Panc1 (cell line): Measurements from ENCODE around the gene ARHGEF6. TPM values are rescaled to one million over a fixed set of nuclear protein-coding genes. Genes with fewer than 3 reads are reported as not detected.

Source experiments
- ATAC-seq: fragments of 200-7000 bp; cut with Tn5 transposase; 2 replicates; pipeline ENCODE4 v1.9.1; 2020; ENCODE audit warnings: mild to moderate bottlenecking, moderate library complexity
- BruUV-seq: library from RNA; stranded (reverse); fragments of 400-500 nt; replicated peaks from 2 replicates; lab custom pipeline; 2021; lab: Mats Ljungman, UMichigan
- CTCF ChIA-PET: fragments of 300-600 bp; sonication (Branson Sonifier 250); formaldehyde crosslinking; loops from one replicate; lab custom pipeline; 2022; ENCODE audit warnings: antibody characterized with exemption; lab: Charles Lee
- POLR2A ChIA-PET: fragments of 300-600 bp; sonication (Branson Sonifier 250); formaldehyde crosslinking; loops from one replicate; lab custom pipeline; 2022; ENCODE audit warnings: antibody characterized with exemption; lab: Charles Lee
- DNase-seq: peaks from one replicate; pipeline ENCODE4 v3.0.0-alpha.2; 2010; ENCODE audit warnings: low read depth, low spot score
- H3K27ac ChIP-seq: 2 replicates; pipeline ENCODE4 v1.5.1; 2011; ENCODE audit warnings: mild to moderate bottlenecking, low read length, inconsistent platforms
- H3K27me3 ChIP-seq: fragments of 200-500 bp; sonication (Bioruptor generic); 2 replicates; pipeline ENCODE4 v1.6.0; 2014; ENCODE audit warnings: low read length, inconsistent platforms; ENCODE audit not compliant: control insufficient read depth, insufficient read depth
- H3K36me3 ChIP-seq: fragments of 200-500 bp; sonication (Bioruptor generic); 2 replicates; pipeline ENCODE4 v1.5.1; 2014; ENCODE audit warnings: inconsistent platforms, mild to moderate bottlenecking, low read length, moderate library complexity; ENCODE audit not compliant: control insufficient read depth, insufficient read depth
- H3K4me1 ChIP-seq: 2 replicates; pipeline ENCODE4 v1.5.1; 2011; ENCODE audit warnings: inconsistent platforms, mild to moderate bottlenecking, low read length, moderate library complexity; ENCODE audit not compliant: control insufficient read depth, insufficient read depth
- H3K4me3 ChIP-seq, 2 experiments: 2 replicates each; pipeline ENCODE4 v1.5.1; 2011 to 2012; ENCODE audit warnings: low read depth in 2 of 2, low read length in 2 of 2, mild to moderate bottlenecking in 2 of 2, inconsistent platforms in 1 of 2, moderate library complexity in 1 of 2
- H3K9me3 ChIP-seq: fragments of 200-500 bp; sonication (Bioruptor generic); 2 replicates; pipeline ENCODE4 v1.5.1; 2014; ENCODE audit warnings: low read depth, mild to moderate bottlenecking, inconsistent platforms, low read length, moderate library complexity; ENCODE audit not compliant: control insufficient read depth, insufficient read depth
- POLR2AphosphoS5 ChIP-seq: IDR thresholded peaks from 2 replicates; pipeline ENCODE4 v1.6.1; 2012; ENCODE audit warnings: mild to moderate bottlenecking, low read depth, low read length, moderate library complexity
- SIN3A ChIP-seq: IDR thresholded peaks from 2 replicates; pipeline ENCODE4 v1.6.1; 2012; ENCODE audit warnings: low read depth, mild to moderate bottlenecking, low read length, moderate library complexity, borderline replicate concordance; ENCODE audit not compliant: insufficient read depth
- TCF7L2 ChIP-seq: IDR thresholded peaks from 2 replicates; pipeline ENCODE4 v1.6.1; 2011; ENCODE audit warnings: mild to moderate bottlenecking, low read depth, low read length, inconsistent platforms
- in situ Hi-C: cut with HindIII; loops from 2 replicates; pipeline ENCODE4 v1.10.0; 2016; ENCODE audit warnings: low sequenced_read_pairs, low pct_unique_long_range_greater_than_20kb
- intact Hi-C: fragments of 100-400 bp; cut with micrococcal nuclease; formaldehyde crosslinking; loops from one replicate; pipeline ENCODE4 v1.10.0; 2022; ENCODE audit not compliant: unreplicated experiment
- total RNA-seq: library from RNA; stranded (reverse); gene quantifications from one replicate; pipeline ENCODE4 v1.2.1, GENCODE V29; 2021; ENCODE audit not compliant: unreplicated experiment
- TF ChIP-seq, protein P1 (sequence below): fragments of 450-650 bp; IDR thresholded peaks from 2 replicates; pipeline ENCODE4 v1.5.1; 2017; ENCODE audit warnings: mild to moderate bottlenecking
- TF ChIP-seq, protein P2 (sequence below), 2 experiments: IDR thresholded peaks; 2 replicates each; pipeline ENCODE4 v1.6.1; 2011 to 2012; ENCODE audit warnings: low read depth in 2 of 2, control low read depth in 1 of 2, low read length in 1 of 2, mild to moderate bottlenecking in 1 of 2, moderate library complexity in 1 of 2; ENCODE audit not compliant: insufficient read depth in 1 of 2

The ARHGEF6 gene
- total RNA-seq, 1 experiment from 2014 or later: 35.5 TPM

DNA sequence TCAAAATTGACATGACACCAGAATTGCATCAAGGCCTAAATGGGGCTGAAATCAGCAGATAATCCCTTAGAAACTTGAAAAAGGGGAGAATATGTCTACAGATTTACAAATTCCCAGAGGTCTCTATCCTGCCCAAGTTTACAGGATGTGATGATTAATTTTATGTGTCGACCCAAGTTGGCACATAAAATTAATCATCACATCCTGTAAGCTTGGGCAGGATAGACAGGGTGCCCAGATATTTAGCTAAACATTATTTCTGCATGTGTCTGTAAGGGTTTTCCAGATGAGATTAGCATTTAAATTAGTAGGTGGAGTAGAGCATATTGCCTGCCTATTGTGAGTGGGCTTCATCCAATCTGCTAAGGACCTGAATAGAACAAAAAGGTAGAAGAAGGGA lies 52.3 kb downstream of the ARHGEF6 start:
- no TSS peak for BruUV-seq
- peak overlapping the region; percentile 30; the same call in 1 of the 2 replicates for H3K27ac ChIP-seq
- POLR2A ChIA-PET: interaction anchor here (0.6 kb wide), 1 partner anchor 152 kb away, joined by 5 read pairs; the partner anchor contains the start of gene RBMX
- DNase-seq (no peak), ATAC-seq (no peak)
- H3K27me3 ChIP-seq: no peaks in the 10 kb centered on the region
- CTCF ChIA-PET: interaction anchor here (0.6 to 0.7 kb wide), 2 partner anchors 36 to 80 kb away, joined by 3 to 4 read pairs; no protein-coding TSS in a partner anchor
- peaks cover 34% of the 10 kb centered on the region for H3K4me1 ChIP-seq
- H3K4me3 ChIP-seq: no peak overlapping the region
- no peaks in the 10 kb centered on the region for H3K36me3 ChIP-seq
- TF ChIP-seq, protein P1, sequence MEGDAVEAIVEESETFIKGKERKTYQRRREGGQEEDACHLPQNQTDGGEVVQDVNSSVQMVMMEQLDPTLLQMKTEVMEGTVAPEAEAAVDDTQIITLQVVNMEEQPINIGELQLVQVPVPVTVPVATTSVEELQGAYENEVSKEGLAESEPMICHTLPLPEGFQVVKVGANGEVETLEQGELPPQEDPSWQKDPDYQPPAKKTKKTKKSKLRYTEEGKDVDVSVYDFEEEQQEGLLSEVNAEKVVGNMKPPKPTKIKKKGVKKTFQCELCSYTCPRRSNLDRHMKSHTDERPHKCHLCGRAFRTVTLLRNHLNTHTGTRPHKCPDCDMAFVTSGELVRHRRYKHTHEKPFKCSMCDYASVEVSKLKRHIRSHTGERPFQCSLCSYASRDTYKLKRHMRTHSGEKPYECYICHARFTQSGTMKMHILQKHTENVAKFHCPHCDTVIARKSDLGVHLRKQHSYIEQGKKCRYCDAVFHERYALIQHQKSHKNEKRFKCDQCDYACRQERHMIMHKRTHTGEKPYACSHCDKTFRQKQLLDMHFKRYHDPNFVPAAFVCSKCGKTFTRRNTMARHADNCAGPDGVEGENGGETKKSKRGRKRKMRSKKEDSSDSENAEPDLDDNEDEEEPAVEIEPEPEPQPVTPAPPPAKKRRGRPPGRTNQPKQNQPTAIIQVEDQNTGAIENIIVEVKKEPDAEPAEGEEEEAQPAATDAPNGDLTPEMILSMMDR: no peak
- TF ChIP-seq SIN3A (no peak), TCF7L2 (no peak), POLR2AphosphoS5 (no peak)
- TF ChIP-seq, protein P2, sequence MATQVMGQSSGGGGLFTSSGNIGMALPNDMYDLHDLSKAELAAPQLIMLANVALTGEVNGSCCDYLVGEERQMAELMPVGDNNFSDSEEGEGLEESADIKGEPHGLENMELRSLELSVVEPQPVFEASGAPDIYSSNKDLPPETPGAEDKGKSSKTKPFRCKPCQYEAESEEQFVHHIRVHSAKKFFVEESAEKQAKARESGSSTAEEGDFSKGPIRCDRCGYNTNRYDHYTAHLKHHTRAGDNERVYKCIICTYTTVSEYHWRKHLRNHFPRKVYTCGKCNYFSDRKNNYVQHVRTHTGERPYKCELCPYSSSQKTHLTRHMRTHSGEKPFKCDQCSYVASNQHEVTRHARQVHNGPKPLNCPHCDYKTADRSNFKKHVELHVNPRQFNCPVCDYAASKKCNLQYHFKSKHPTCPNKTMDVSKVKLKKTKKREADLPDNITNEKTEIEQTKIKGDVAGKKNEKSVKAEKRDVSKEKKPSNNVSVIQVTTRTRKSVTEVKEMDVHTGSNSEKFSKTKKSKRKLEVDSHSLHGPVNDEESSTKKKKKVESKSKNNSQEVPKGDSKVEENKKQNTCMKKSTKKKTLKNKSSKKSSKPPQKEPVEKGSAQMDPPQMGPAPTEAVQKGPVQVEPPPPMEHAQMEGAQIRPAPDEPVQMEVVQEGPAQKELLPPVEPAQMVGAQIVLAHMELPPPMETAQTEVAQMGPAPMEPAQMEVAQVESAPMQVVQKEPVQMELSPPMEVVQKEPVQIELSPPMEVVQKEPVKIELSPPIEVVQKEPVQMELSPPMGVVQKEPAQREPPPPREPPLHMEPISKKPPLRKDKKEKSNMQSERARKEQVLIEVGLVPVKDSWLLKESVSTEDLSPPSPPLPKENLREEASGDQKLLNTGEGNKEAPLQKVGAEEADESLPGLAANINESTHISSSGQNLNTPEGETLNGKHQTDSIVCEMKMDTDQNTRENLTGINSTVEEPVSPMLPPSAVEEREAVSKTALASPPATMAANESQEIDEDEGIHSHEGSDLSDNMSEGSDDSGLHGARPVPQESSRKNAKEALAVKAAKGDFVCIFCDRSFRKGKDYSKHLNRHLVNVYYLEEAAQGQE (IDR thresholded peaks at IDR 0.05; ENCODE audit: insufficient read depth in 1 of 2, low read depth in 2 of 2, low read length in 1 of 2): no peak
- intact Hi-C loops: no loop called here
- in situ Hi-C loops: no loop called here
- H3K9me3 ChIP-seq: no peaks in the 10 kb centered on the region

DNA sequence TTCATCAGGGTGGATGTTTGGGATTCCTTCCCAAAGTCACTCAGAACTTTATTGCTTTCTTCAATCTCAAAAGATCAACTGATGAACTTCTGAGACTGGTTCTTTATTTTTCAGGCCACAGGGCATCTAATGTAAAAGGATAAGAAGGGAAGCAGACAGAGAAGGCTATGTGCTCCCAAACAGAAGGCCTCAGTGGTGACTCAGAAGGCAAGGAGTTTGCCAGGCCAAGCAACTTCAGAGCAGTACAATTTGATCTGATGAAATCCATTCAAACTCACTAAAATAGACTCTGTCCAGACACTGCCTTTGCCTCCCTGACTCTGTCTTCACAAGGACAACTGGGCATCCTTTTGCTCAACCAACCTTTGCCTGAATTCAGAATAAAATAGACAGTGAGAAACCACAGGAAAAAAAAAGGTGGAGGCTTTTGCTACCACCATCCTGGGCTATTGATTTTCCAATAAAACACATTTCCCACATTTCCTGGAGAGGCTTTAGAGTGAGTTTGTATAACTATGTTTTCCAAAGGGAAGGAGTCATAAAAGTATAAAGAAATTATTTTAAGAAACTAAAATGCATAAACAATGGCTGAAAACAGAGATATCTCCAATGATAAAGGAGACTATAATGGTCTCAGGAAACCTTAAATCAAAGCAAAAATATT lies 55.2 kb downstream of the ARHGEF6 start:
- Histone ChIP-seq H3K4me1 (peaks cover 26% of the 10 kb centered on the region), H3K36me3 (no peaks in the 10 kb centered on the region), H3K9me3 (no peaks in the 10 kb centered on the region), H3K27ac (peak overlapping the region; percentile 92), H3K4me3 (no peak overlapping the region), H3K27me3 (no peaks in the 10 kb centered on the region)
- in situ Hi-C loops (no loop called here), intact Hi-C loops (no loop called here)
- DNase-seq (no peak), ATAC-seq (peak; percentile 92)
- TF ChIP-seq SIN3A (no peak), TCF7L2 (peak; percentile 76)
- TF ChIP-seq, protein P1: no peak
- CTCF ChIA-PET: interaction anchor here (0.7 kb wide), 1 partner anchor 22 kb away, joined by 3 read pairs; no protein-coding TSS in a partner anchor
- POLR2A ChIA-PET: interaction anchor here (0.6 kb wide), 1 partner anchor 913 kb away, joined by 3 read pairs; no protein-coding TSS in a partner anchor
- BruUV-seq: no TSS peak
